ENCODE results near the gene PANX3.

PANX3 gene

DNA sequence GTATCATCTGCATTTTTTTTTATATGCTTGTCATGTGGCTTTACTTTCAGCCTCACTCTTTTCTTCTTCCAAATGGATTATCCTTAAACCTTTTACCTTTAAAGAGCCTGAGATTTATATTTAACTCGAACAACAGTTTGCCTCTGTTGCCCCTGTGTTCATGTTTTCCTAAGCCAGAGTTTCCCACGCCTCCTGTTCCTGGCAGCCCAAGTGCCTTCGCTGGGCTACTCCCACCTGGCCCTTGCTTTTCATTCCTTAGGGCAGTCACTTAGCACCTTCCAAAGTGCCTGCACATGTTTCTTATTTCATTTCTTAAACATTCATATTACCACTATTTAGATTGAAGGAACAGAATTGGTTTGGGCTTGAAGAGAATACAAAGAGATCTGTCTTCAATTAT lies 24.7 kb downstream of the PANX3 start:
- Histone ChIP-seq H3K9ac (no peak overlapping the region), H4K20me1 (peaks cover 10% of the 10 kb centered on the region; the same call in 1 of the 2 replicates), H3K4me3 (no peak overlapping the region), H3K36me3 (peaks cover 92% of the 10 kb centered on the region), H3K4me1 (no peaks in the 10 kb centered on the region), H3K27me3 (no peaks in the 10 kb centered on the region), H3K4me2 (no peak overlapping the region), H3K27ac (no peak overlapping the region), H3K9me3 (no peaks in the 10 kb centered on the region)
- no peak for TF ChIP-seq Cebpa-rat (IDR thresholded peaks at IDR 0.05)

DNA sequence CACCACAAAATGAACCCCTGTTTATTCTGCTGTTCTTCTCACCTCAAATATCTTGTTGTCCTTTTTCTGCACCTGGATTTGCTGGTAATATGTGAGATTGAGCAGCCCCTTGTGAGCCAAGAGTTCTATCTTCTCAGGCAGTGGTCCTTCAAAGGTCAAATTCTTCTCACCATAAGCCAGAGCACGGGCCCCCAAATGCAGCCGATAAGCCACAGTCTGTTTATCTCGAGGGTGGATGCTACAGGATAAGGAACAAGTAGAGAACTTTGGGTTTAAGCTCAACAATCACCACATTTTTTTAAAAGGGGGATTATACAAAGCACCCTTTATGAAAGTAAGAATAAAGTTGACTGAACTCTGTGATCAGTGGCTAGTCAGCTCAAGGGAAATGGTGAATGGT lies 27.3 kb downstream of the PANX3 start:
- TF ChIP-seq Cebpa-rat (IDR thresholded peaks at IDR 0.05) = no peak
- peaks cover 66% of the 10 kb centered on the region for H3K36me3 ChIP-seq
- no peaks in the 10 kb centered on the region for H3K9me3 ChIP-seq
- no peak overlapping the region for H3K27ac ChIP-seq
- H3K4me3 ChIP-seq = no peak overlapping the region
- peaks cover 5% of the 10 kb centered on the region; the same call in 1 of the 2 replicates for H4K20me1 ChIP-seq
- H3K9ac ChIP-seq = no peak overlapping the region
- H3K4me2 ChIP-seq = no peak overlapping the region
- no peaks in the 10 kb centered on the region for H3K27me3 ChIP-seq
- H3K4me1 ChIP-seq = 0 out of 2 replicates have a peak, but pooled peaks cover 1% of the 10 kb centered on the region

DNA sequence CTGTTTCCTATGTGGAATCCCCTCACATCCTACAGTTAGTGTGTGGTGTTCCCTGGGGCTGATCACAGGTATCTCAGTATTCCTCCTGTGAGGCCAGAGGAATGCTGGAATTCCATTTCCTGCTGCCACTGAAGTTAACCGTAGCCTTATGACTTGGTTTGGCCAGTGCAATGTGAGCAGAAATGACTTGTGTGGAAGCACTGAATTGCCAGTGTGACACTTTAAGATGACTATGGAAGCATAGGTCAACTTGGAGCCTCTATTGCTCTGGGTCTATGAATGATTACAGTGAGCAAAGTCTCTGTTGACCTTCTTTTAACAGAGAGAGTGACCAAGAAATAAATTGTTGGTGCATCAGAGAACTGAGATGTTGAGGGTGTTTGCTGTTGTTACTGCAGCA lies 28.0 kb downstream of the PANX3 start:
- Histone ChIP-seq H3K27ac (no peak overlapping the region), H3K27me3 (no peaks in the 10 kb centered on the region), H3K9ac (no peak overlapping the region), H3K4me2 (no peak overlapping the region), H4K20me1 (peaks cover 5% of the 10 kb centered on the region; the same call in 1 of the 2 replicates), H3K4me1 (peaks cover 3% of the 10 kb centered on the region; the same call in 1 of the 2 replicates), H3K9me3 (no peaks in the 10 kb centered on the region), H3K36me3 (peaks cover 59% of the 10 kb centered on the region), H3K4me3 (no peak overlapping the region)
- TF ChIP-seq Cebpa-rat (IDR thresholded peaks at IDR 0.05) = no peak

DNA sequence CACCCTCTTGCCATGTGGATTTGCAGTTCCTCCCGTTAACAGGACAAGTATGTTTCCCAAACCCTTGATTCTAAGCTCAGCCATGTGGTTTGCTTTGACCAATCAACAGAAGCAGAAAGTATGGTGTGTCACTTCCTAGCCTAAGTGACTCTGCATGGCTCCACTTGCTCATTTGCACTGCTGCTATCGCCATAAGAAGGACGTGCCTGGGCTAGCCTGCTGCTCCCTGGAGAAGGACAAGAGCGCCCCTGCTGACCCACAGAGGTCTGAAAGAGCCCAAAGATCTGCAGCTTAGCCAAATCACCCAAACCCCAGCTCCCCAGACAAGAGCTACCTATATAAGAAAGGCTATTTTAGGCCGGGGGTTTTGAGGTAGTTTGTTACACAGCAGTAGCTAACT lies 29.4 kb downstream of the PANX3 start:
- Histone ChIP-seq H3K4me1 (peaks cover 3% of the 10 kb centered on the region; the same call in 1 of the 2 replicates), H3K9ac (no peak overlapping the region), H4K20me1 (no peaks in the 10 kb centered on the region), H3K36me3 (peaks cover 50% of the 10 kb centered on the region), H3K4me2 (no peak overlapping the region), H3K9me3 (no peaks in the 10 kb centered on the region), H3K27me3 (no peaks in the 10 kb centered on the region), H3K4me3 (no peak overlapping the region), H3K27ac (no peak overlapping the region)
- no peak for TF ChIP-seq Cebpa-rat (IDR thresholded peaks at IDR 0.05)

DNA sequence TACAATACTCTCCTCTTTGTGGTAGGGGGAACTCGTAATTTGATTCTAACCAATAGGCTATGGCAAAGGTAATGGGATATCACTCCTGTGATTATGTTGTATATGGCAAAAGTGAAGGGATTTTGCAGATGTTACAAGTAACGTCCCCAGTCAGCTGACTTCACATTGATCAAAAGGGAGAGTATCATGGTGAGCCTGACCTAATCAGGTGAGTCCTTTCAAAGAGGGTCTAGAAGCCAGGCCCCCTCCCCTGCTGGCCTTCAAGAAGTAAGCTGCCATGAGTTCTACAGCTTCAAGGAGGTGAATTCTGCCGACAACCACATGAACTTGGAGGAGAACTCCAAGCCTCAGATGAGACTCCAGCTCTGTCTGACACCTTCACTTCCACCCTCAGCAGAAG lies 31.4 kb downstream of the PANX3 start:
- peaks cover 30% of the 10 kb centered on the region for H3K36me3 ChIP-seq
- H3K27ac ChIP-seq = no peak overlapping the region
- H3K9ac ChIP-seq = no peak overlapping the region
- no peaks in the 10 kb centered on the region for H4K20me1 ChIP-seq
- no peak overlapping the region for H3K4me2 ChIP-seq
- H3K4me1 ChIP-seq = peaks cover 3% of the 10 kb centered on the region; the same call in 1 of the 2 replicates
- no peak overlapping the region for H3K4me3 ChIP-seq
- no peaks in the 10 kb centered on the region for H3K27me3 ChIP-seq
- no peaks in the 10 kb centered on the region for H3K9me3 ChIP-seq
- no peak for TF ChIP-seq Cebpa-rat (IDR thresholded peaks at IDR 0.05)

DNA sequence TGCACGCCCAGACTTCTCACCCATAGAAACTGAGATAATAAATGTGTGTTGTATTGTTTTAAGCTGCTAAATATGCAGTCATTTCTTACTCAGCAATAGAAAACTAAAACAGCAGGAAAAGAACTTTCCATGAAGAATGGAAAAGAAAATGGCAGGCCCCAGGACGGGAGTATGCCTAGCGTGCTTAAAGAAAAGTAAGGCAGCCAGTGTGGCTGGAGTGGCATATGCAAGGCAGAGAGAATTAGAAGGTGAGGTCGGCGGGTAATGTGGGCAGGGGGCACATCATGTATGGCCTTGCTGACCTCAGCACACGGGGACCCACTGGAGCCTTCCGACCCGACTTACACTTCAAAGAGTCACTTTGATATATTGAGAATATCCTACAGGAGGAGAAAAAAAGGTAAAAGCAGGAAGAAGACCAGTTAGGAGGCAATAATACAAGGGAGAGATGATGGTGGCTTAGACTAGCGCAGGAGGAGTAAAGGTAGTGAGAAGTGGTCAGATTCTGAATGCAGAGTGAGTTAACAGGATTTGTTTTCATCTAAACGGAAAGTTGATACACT lies 31.9 kb downstream of the PANX3 start:
- Histone ChIP-seq H3K27ac (no peak overlapping the region), H3K4me3 (no peak overlapping the region), H3K36me3 (peaks cover 25% of the 10 kb centered on the region), H3K9ac (no peak overlapping the region), H3K9me3 (no peaks in the 10 kb centered on the region), H4K20me1 (no peaks in the 10 kb centered on the region), H3K27me3 (no peaks in the 10 kb centered on the region), H3K4me1 (peaks cover 3% of the 10 kb centered on the region; the same call in 1 of the 2 replicates), H3K4me2 (no peak overlapping the region)
- no peak for TF ChIP-seq Cebpa-rat (IDR thresholded peaks at IDR 0.05)

DNA sequence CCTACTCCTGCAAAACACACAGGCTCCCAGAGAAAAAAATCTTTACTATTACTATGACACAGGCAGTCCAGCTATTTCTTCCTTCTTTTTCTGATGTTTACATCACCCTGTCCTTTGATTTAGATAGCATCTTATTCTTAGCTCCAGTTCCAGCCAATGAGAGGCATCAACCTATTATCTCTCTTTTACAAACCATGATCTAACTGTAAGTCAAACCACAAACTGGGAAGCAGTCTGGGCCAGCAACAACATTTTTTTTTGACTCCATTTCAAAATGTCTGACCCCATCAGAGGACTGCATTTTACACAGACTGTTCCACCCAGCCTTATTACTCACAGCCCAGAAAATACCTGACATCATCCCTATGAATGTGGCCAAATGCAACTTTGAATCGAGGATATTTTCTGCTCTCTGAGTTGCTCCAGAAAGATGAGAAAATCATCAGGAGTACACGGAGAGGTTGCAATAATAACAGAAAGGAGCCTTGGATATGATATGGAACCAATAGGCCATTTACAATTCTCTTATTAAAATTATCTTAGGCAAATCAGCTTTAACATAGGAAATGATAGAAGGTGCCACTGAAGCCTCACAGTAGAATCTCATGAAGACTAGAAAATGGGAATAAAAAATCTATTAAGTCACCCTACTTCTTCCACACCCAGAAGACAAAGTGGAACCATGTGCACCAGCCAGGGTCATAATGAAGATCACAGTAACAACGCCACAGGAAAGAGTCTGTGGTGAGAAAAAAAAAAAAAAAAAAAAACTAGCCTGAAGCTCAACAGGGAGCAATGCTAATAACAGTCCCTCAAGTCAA lies 32.6 kb downstream of the PANX3 start:
- Histone ChIP-seq H3K4me3 (no peak overlapping the region), H3K9ac (no peak overlapping the region), H3K9me3 (no peaks in the 10 kb centered on the region), H3K27me3 (no peaks in the 10 kb centered on the region), H3K4me1 (peaks cover 3% of the 10 kb centered on the region; the same call in 1 of the 2 replicates), H3K36me3 (peaks cover 19% of the 10 kb centered on the region), H3K4me2 (no peak overlapping the region), H4K20me1 (no peaks in the 10 kb centered on the region), H3K27ac (no peak overlapping the region)
- TF ChIP-seq Cebpa-rat (IDR thresholded peaks at IDR 0.05) = no peak

DNA sequence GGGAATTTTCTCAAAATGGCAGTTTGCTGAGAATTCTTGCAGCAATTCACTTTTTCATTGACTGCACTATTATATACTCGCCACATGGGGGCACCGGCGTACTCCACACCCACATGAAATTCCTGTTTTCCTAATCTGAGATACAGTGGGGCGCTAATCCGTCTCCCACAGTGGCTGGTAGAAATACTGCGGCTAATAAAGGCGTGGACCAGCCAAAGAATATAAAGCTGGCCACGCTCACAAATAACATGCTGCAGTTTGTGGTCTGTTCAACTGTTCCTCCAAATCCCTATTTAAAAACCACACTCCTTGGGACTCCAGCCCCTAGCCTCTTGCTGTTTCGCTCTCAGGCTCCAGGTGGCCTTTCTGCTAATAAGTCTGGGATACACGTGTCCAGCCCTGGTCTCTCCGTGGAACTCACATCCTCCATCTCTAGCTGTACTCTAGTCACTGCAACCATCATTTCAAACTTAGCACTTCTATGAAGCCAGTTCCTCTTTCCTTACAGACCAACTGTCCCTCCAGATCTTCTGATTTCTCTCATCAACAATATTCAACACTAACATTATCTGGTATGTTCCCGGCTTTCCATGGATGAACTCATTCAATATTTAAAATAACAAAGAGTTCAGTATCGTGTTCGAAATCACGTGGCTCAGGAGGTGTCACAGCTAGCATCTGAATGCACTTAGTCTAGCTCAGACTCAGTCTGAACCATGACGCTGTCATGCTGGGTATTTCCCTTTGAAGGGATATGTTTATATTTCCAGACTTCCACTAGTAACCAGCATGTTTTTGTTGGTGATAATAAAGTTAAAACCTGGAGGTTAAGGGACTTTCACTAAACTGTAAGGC lies 33.4 kb downstream of the PANX3 start:
- H3K9ac ChIP-seq = no peak overlapping the region

DNA sequence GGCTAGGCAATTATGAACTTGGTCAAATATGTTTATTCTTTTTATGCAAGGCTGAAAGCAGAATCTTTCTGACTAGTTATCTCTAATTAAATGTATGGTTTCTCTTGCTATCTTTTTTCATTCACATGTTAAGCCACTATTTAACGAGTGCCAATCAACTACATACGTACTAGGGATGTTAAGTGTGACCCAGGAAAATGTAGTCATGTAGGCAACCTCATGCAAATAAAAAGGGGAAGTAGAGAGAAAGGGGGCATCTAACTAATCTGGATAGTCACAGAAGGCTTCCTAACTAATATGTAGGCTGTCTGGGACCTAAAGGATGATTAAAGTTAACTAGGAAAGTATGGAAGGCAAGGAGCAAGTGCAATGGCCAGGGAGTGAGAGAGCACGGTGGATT lies 34.9 kb downstream of the PANX3 start:
- H3K9ac ChIP-seq = no peak overlapping the region
- H3K4me2 ChIP-seq = no peak overlapping the region
- no peaks in the 10 kb centered on the region for H3K9me3 ChIP-seq
- no peaks in the 10 kb centered on the region for H4K20me1 ChIP-seq
- no peak overlapping the region for H3K27ac ChIP-seq
- no peaks in the 10 kb centered on the region for H3K36me3 ChIP-seq
- H3K4me3 ChIP-seq = no peak overlapping the region
- peaks cover 3% of the 10 kb centered on the region; the same call in 1 of the 2 replicates for H3K4me1 ChIP-seq
- H3K27me3 ChIP-seq = no peaks in the 10 kb centered on the region
- no peak for TF ChIP-seq Cebpa-rat (IDR thresholded peaks at IDR 0.05)

More for the DNA sequence above, 33.4 kb downstream of the PANX3 start:
- H3K4me1 ChIP-seq = peaks cover 3% of the 10 kb centered on the region; the same call in 1 of the 2 replicates
- no peak for TF ChIP-seq Cebpa-rat (IDR thresholded peaks at IDR 0.05)
- H3K4me3 ChIP-seq = no peak overlapping the region
- no peaks in the 10 kb centered on the region for H3K9me3 ChIP-seq
- no peaks in the 10 kb centered on the region for H3K27me3 ChIP-seq
- no peaks in the 10 kb centered on the region for H4K20me1 ChIP-seq
- peaks cover 12% of the 10 kb centered on the region; the same call in 1 of the 2 replicates for H3K36me3 ChIP-seq
- no peak overlapping the region for H3K4me2 ChIP-seq
- H3K27ac ChIP-seq = no peak overlapping the region
